ENCODE measurements around the gene NAA38.

DNA sequence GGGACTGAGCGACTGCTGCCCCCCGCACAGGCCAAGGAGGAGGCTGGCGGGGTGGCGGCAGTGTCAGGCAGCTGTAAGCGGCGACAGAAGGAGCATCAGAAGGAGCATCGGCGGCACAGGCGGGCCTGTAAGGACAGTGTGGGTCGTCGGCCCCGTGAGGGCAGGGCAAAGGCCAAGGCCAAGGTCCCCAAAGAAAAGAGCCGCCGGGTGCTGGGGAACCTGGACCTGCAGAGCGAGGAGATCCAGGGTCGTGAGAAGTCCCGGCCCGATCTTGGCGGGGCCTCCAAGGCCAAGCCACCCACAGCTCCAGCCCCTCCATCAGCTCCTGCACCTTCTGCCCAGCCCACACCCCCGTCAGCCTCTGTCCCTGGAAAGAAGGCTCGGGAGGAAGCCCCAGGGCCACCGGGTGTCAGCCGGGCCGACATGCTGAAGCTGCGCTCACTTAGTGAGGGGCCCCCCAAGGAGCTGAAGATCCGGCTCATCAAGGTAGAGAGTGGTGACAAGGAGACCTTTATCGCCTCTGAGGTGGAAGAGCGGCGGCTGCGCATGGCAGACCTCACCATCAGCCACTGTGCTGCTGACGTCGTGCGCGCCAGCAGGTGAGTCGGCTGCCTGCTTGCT, 8.1 kb downstream of the NAA38 start:
- TF ChIP-seq, protein P1, sequence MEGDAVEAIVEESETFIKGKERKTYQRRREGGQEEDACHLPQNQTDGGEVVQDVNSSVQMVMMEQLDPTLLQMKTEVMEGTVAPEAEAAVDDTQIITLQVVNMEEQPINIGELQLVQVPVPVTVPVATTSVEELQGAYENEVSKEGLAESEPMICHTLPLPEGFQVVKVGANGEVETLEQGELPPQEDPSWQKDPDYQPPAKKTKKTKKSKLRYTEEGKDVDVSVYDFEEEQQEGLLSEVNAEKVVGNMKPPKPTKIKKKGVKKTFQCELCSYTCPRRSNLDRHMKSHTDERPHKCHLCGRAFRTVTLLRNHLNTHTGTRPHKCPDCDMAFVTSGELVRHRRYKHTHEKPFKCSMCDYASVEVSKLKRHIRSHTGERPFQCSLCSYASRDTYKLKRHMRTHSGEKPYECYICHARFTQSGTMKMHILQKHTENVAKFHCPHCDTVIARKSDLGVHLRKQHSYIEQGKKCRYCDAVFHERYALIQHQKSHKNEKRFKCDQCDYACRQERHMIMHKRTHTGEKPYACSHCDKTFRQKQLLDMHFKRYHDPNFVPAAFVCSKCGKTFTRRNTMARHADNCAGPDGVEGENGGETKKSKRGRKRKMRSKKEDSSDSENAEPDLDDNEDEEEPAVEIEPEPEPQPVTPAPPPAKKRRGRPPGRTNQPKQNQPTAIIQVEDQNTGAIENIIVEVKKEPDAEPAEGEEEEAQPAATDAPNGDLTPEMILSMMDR (IDR thresholded peaks at IDR 0.05; ENCODE audit: low read depth, low read length) = no peak
- no peak for TF ChIP-seq EZH2phosphoT487 (IDR thresholded peaks at IDR 0.05; ENCODE audit: low read depth)
